H1 (cell line): ENCODE results near the gene OPCML. TPM values are rescaled to one million over a fixed set of nuclear protein-coding genes. Genes with fewer than 3 reads are reported as not detected.

Source experiments
- CTCF ChIA-PET: fragments of 300-600 bp; sonication (Branson Sonifier 250); formaldehyde crosslinking; loops from one replicate; lab custom pipeline; 2021; ENCODE audit not compliant: partially characterized antibody; lab: Charles Lee
- POLR2A ChIA-PET: fragments of 300-600 bp; sonication (Branson Sonifier 250); formaldehyde crosslinking; loops from one replicate; lab custom pipeline; 2021; ENCODE audit warnings: inconsistent platforms; ENCODE audit not compliant: partially characterized antibody; lab: Charles Lee
- DNase-seq, 2 experiments: peaks; one replicate each; pipeline versions ENCODE4 v3.0.0 to v3.0.0-alpha.2; 2010 to 2022; ENCODE audit warnings: low spot score in 2 of 2, low read depth in 1 of 2, mixed read lengths in 1 of 2
- FAIRE-seq: peaks from 2 replicates; lab custom pipeline; 2011; peaks lifted over from hg19 to GRCh38; lab: Jason Lieb, UNC
- H2AFZ ChIP-seq: 2 replicates; pipeline ENCODE4 v1.8.1; 2012; ENCODE audit warnings: low read length, inconsistent platforms
- H2AK5ac ChIP-seq: 2 replicates; pipeline ENCODE4 v1.6.1; 2013; ENCODE audit warnings: low read depth, low read length
- H2BK120ac ChIP-seq: replicated peaks from 2 replicates; pipeline ENCODE3; 2013; ENCODE audit warnings: low read depth, low read length, inconsistent platforms
- H2BK12ac ChIP-seq: 2 replicates; pipeline ENCODE4 v1.6.1; 2013; ENCODE audit warnings: low read depth, low read length
- H2BK15ac ChIP-seq: 2 replicates; pipeline ENCODE4 v1.6.1; 2013; ENCODE audit warnings: low read length
- H2BK20ac ChIP-seq: 2 replicates; pipeline ENCODE4 v1.6.1; 2013; ENCODE audit warnings: low read length
- H2BK5ac ChIP-seq: 2 replicates; pipeline ENCODE4 v1.6.1; 2013; ENCODE audit warnings: low read depth, low read length
- H3K14ac ChIP-seq: 2 replicates; pipeline ENCODE4 v1.6.1; 2013; ENCODE audit warnings: inconsistent platforms; ENCODE audit not compliant: insufficient read length
- H3K18ac ChIP-seq: 2 replicates; pipeline ENCODE4 v1.6.1; 2013; ENCODE audit warnings: low read length; ENCODE audit errors: extremely low read depth
- H3K23ac ChIP-seq: 2 replicates; pipeline ENCODE4 v1.6.1; 2013; ENCODE audit warnings: inconsistent platforms; ENCODE audit not compliant: insufficient read length
- H3K23me2 ChIP-seq: 2 replicates; pipeline ENCODE4 v1.6.1; 2013; ENCODE audit warnings: low read depth, low read length
- H3K27ac ChIP-seq: 2 replicates; pipeline ENCODE4 v1.6.1; 2011; ENCODE audit warnings: low read depth, low read length, inconsistent platforms
- H3K27me3 ChIP-seq, 4 experiments: replicated peaks in 1 of 4; 1 replicate in 1 of 4; 2 replicates in 3 of 4; pipeline versions ENCODE4 v1.6.1 to v1.8.1; 2011 to 2013; ENCODE audit warnings: low read length in 3 of 4, mild to moderate bottlenecking in 3 of 4, inconsistent platforms in 2 of 4, mixed read lengths in 2 of 4, moderate library complexity in 1 of 4; ENCODE audit not compliant: control insufficient read depth in 3 of 4, insufficient read depth in 3 of 4; ENCODE audit errors: extremely low read depth in 1 of 4
- H3K36me3 ChIP-seq, 4 experiments: 2 replicates each; pipeline versions ENCODE4 v1.6.1 to v1.8.1; 2011 to 2013; ENCODE audit warnings: mild to moderate bottlenecking in 4 of 4, low read length in 3 of 4, moderate library complexity in 2 of 4, control low read depth in 1 of 4, inconsistent platforms in 1 of 4; ENCODE audit not compliant: insufficient read depth in 4 of 4, control insufficient read depth in 2 of 4
- H3K4ac ChIP-seq: replicated peaks from 2 replicates; pipeline ENCODE3; 2013; ENCODE audit warnings: low read length, low read depth, mixed read lengths, inconsistent platforms; ENCODE audit not compliant: insufficient read length
- H3K4me1 ChIP-seq, 4 experiments: replicated peaks in 1 of 4; 1 replicate in 1 of 4; 2 replicates in 3 of 4; pipeline versions ENCODE4 v1.6.1 to v1.8.1; 2011 to 2013; ENCODE audit warnings: low read length in 3 of 4, inconsistent platforms in 2 of 4, mixed read lengths in 1 of 4; ENCODE audit not compliant: insufficient read depth in 4 of 4, control insufficient read depth in 3 of 4
- H3K4me2 ChIP-seq, 2 experiments: 2 replicates each; pipeline versions ENCODE4 v1.6.1 to v1.8.1; 2011 to 2013; ENCODE audit warnings: low read depth in 2 of 2, low read length in 2 of 2, control low read depth in 1 of 2, inconsistent platforms in 1 of 2, mild to moderate bottlenecking in 1 of 2; ENCODE audit not compliant: insufficient read depth in 1 of 2
- H3K4me3 ChIP-seq, 4 experiments: fragments of 200-600, 300-600 bp in 1 of 4; sonication (generic), shearing (Covaris generic), sonication (Bioruptor Twin) in 1 of 4; 2 replicates each; pipeline versions ENCODE4 v1.5.1 to v1.8.1; 2011 to 2016; ENCODE audit warnings: low read length in 4 of 4, low read depth in 3 of 4, control low read depth in 2 of 4, inconsistent platforms in 2 of 4, mild to moderate bottlenecking in 2 of 4, mixed read lengths in 1 of 4, moderate library complexity in 1 of 4; ENCODE audit not compliant: insufficient read depth in 2 of 4; ENCODE audit errors: extremely low read depth in 1 of 4
- H3K56ac ChIP-seq: replicated peaks from 2 replicates; pipeline ENCODE3; 2013; ENCODE audit warnings: low read depth, mild to moderate bottlenecking, mixed read lengths, low read length, inconsistent platforms; ENCODE audit not compliant: insufficient read length
- H3K79me1 ChIP-seq: 2 replicates; pipeline ENCODE4 v1.6.1; 2013; ENCODE audit warnings: low read depth, low read length, control low read depth
- H3K79me2 ChIP-seq, 2 experiments: 2 replicates each; pipeline versions ENCODE4 v1.6.1 to v1.8.1; 2012 to 2013; ENCODE audit warnings: low read length in 2 of 2, mild to moderate bottlenecking in 2 of 2, inconsistent platforms in 1 of 2; ENCODE audit not compliant: insufficient read depth in 2 of 2, control insufficient read depth in 1 of 2
- H3K9ac ChIP-seq, 4 experiments: replicated peaks in 1 of 4; 1 replicate in 1 of 4; 2 replicates in 3 of 4; pipeline versions ENCODE4 v1.6.1 to v1.8.1; 2011 to 2013; ENCODE audit warnings: low read depth in 3 of 4, low read length in 3 of 4, control low read depth in 2 of 4, mild to moderate bottlenecking in 2 of 4, moderate library complexity in 2 of 4, inconsistent platforms in 1 of 4; ENCODE audit errors: extremely low read depth in 1 of 4
- H3K9me3 ChIP-seq, 2 experiments: 2 replicates each; pipeline versions ENCODE4 v1.6.1 to v1.8.1; 2012 to 2013; ENCODE audit warnings: mild to moderate bottlenecking in 2 of 2, moderate library complexity in 2 of 2, control low read depth in 1 of 2, inconsistent platforms in 1 of 2, low read depth in 1 of 2, low read length in 1 of 2, mixed read lengths in 1 of 2; ENCODE audit not compliant: insufficient read depth in 2 of 2
- H4K20me1 ChIP-seq, 2 experiments: replicated peaks in 1 of 2; 2 replicates each; pipeline versions ENCODE3 to v1.8.1; 2011 to 2013; ENCODE audit warnings: inconsistent platforms in 2 of 2, low read length in 2 of 2, mild to moderate bottlenecking in 1 of 2; ENCODE audit not compliant: insufficient read depth in 2 of 2, control insufficient read depth in 1 of 2
- H4K5ac ChIP-seq: 2 replicates; pipeline ENCODE4 v1.6.1; 2013; ENCODE audit warnings: low read length, low read depth, mixed read lengths, inconsistent platforms; ENCODE audit not compliant: insufficient read length
- H4K8ac ChIP-seq: 2 replicates; pipeline ENCODE4 v1.8.0; 2013; ENCODE audit warnings: mild to moderate bottlenecking, moderate library complexity, low read length, inconsistent platforms; ENCODE audit not compliant: insufficient read depth; ENCODE audit errors: extremely low read depth
- H4K91ac ChIP-seq: replicated peaks from 2 replicates; pipeline ENCODE3; 2013; ENCODE audit warnings: low read length, mixed read lengths, inconsistent platforms; ENCODE audit not compliant: insufficient read length
- HDAC2 ChIP-seq, 2 experiments: fragments of 300-600 bp in 1 of 2; sonication (generic) in 1 of 2; IDR thresholded peaks; 2 replicates each; pipeline ENCODE4 v1.6.1; 2011 to 2012; ENCODE audit warnings: low read depth in 2 of 2, low read length in 2 of 2, mild to moderate bottlenecking in 2 of 2, moderate library complexity in 2 of 2, borderline replicate concordance in 1 of 2, inconsistent platforms in 1 of 2
- WGBS, 2 experiments: shearing (Covaris generic) in 1 of 2; methylation state at CpG; one replicate each; pipeline versions ENCODE4 v1.1.6 to v1.1.7; 2013 to 2015; ENCODE audit warnings: low lambda C conversion rate in 2 of 2, mixed read lengths in 2 of 2, inconsistent platforms in 1 of 2, low coverage in 1 of 2, missing lambda C conversion rate in 1 of 2; ENCODE audit not compliant: insufficient replicate concordance in 2 of 2, insufficient coverage in 1 of 2, insufficient read length in 1 of 2; ENCODE audit errors: extremely low coverage in 1 of 2, missing lambda C conversion rate in 1 of 2; 5-methylcytosine and 5-hydroxymethylcytosine counted together
- polyA plus RNA-seq, 7 experiments: library from polyadenylated mRNA; depleted of rRNA in 3 of 7; stranded (reverse) in 5 of 7; unstranded in 2 of 7; fragments of >200 nt in 5 of 7; fragments of 200-250 nt in 2 of 7; gene quantifications; 1 replicate in 5 of 7; 2 replicates in 1 of 7; 4 replicates in 1 of 7; pipeline versions ENCODE4 v1.2.1 to v1.2.3, GENCODE V29; 2011 to 2013; ENCODE audit warnings: missing spikeins in 2 of 7, mixed read lengths in 2 of 7
- total RNA-seq: library from RNA; stranded (reverse); fragmentation: NEBNext Ultra II Directional; extraction: Animal tissue kit (Norgen Biotek cat#: 25700); gene quantifications from 2 replicates; pipeline ENCODE4 v1.2.1, GENCODE V29; 2021

Gene OPCML
- total and polyA plus RNA-seq, 2 of the 8 experiments (the other 6 are each of a cell fraction or from before 2014, with no cell fraction given): 2.3 to 3.1 TPM

GRCh38 chr11:133207995-133208394 lies 324.3 kb downstream of the OPCML start:
- H2BK120ac ChIP-seq: no peak overlapping the region
- H3K23ac ChIP-seq: no peak overlapping the region
- H3K9me3 ChIP-seq: no peaks in the 10 kb centered on the region
- H3K4me3 ChIP-seq: no peak overlapping the region
- no peak overlapping the region for H3K56ac ChIP-seq
- no peak overlapping the region for H4K8ac ChIP-seq
- no peak overlapping the region for H3K4ac ChIP-seq
- no peaks in the 10 kb centered on the region for H3K23me2 ChIP-seq
- no peak overlapping the region for H3K18ac ChIP-seq
- FAIRE-seq (no peak), DNase-seq (no peak)
- no peak overlapping the region for H3K9ac ChIP-seq
- H3K27me3 ChIP-seq: no peaks in the 10 kb centered on the region
- CTCF ChIA-PET: interaction anchor here (1.2 kb wide), 2 partner anchors 11 to 44 kb away, joined by 3 read pairs; no protein-coding TSS in a partner anchor
- no peak overlapping the region for H2BK20ac ChIP-seq
- H2BK12ac ChIP-seq: no peak overlapping the region
- no peak for TF ChIP-seq HDAC2 (IDR thresholded peaks at IDR 0.05; ENCODE audit: borderline replicate concordance in 1 of 2, low read depth in 2 of 2, low read length in 2 of 2)
- H3K27ac ChIP-seq: no peak overlapping the region
- H3K36me3 ChIP-seq: no peaks in the 10 kb centered on the region
- 89% methylated on average over 5 of the region's 5 CpGs; no CpG with 5 or more reads in 1 of the 2 experiments for WGBS, 2 experiments
- no peak overlapping the region for H3K14ac ChIP-seq
- no peaks in the 10 kb centered on the region for H3K79me1 ChIP-seq
- no peak overlapping the region for H2BK5ac ChIP-seq
- no peak overlapping the region for H2BK15ac ChIP-seq
- no peak overlapping the region for H4K91ac ChIP-seq
- no peak overlapping the region for H3K4me2 ChIP-seq
- no peaks in the 10 kb centered on the region for H4K20me1 ChIP-seq
- H3K4me1 ChIP-seq: no peaks in the 10 kb centered on the region
- H2AK5ac ChIP-seq: no peak overlapping the region
- H4K5ac ChIP-seq: no peak overlapping the region
- H3K79me2 ChIP-seq: no peaks in the 10 kb centered on the region
- no peak overlapping the region for H2AFZ ChIP-seq
- POLR2A ChIA-PET: no interaction called here
